LoVo (cell line): Measurements from ENCODE around the gene DENND11.

Experiments used
- DNase-seq: peaks from one replicate; pipeline ENCODE4 v3.0.0-alpha.2; 2016; ENCODE audit warnings: low spot score

Gene DENND11, protein sequence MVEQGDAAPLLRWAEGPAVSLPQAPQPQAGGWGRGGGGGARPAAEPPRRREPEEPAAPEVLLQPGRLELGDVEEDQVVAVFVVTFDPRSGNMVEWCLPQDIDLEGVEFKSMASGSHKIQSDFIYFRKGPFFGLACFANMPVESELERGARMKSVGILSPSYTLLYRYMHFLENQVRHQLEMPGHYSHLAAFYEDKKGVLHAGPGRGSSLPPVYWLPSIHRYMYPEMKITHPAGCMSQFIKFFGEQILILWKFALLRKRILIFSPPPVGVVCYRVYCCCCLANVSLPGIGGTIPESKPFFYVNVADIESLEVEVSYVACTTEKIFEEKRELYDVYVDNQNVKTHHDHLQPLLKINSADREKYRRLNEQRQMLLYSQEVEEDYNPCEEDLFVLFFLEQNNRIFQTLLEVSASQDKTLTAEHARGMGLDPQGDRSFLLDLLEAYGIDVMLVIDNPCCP

DNA sequence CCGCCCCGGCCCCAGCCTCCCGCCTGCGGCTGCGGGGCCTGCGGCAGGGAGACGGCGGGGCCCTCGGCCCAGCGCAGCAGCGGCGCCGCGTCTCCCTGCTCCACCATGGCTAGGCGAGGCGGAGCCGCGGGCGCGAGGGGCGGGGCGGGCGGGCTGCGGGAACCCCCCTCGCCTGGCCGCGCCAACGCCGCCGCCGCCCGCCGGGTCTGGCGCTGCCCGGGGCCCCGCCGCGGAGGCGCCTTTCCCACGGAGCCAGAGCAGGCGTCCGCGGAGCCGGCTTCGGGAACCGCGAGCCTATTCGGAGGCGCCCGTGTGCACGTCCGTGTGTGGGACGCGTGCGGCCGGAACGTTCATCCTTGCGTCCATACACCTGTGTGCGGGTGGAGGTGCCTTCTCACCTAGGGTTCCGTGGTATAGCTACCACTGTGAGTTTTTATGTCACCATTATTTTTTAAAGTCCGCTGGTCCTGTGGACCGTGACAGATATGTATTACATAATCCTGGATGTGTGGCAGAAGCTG lies at the start of gene DENND11:
TSS of gene DENND11 (minus strand) at position 120 of the 521 bp plus-strand sequence. CDS start at position 107, 13 bp downstream.
- DNase-seq, result peak; percentile 74

DNA sequence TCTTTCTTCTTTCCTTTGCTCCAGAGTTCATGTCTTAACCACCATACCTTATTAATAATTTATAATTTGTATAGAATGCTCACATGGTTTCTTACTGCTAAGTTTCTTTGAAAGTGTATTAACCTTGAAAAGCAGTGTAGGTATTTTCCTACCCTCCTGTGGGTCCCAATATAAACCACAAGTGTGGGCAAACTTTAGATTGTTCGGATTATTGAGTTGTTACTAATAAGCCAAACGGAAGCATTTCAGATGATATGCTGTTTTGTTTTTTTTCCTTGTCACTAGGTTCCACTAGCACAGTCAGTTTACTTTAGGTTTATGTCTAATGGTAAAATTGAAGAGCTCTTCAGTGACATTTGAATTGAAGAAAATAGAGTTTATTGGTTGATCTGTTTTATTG lies 46.4 kb upstream of the DENND11 start:
- no peak for DNase-seq

DNA sequence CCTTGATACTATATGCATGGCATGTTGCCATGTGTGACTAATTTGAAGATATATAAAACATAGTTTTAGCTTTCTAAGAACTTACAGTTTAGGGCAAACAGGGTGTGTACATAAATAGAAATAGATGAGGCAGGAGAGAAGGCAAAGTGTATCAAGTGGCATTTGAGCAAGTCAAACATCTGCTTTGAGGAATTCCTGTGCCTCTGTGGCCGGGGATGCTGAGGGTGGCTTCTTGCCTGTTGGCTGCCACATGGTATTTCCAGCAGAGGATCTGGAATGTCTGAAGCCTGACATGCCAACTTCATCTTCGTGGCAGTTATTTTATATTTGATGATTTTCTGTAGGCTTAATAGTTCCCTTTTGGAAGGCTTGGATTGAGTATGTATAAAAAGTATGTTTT lies 42.2 kb upstream of the DENND11 start:
- DNase-seq, result no peak

DNA sequence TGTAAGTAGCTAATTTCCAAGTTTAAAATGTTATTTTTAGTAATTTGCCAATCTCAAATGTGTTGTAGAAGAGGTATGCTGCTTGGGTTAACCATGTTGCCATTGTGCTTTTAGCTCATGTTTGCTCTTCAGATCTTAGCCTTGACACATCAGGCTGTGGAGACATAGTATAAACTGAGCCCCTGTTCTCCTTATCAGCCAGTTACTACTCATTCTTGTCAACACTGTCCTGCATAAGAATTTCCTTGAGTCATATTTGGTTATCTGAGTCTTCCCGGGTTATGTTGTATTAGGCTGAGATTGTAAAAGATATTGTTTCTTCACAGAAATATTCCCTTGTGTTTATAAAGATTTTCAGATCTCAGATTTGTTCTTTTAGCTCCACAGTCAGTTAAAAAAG lies 40.3 kb upstream of the DENND11 start:
- no peak for DNase-seq

DNA sequence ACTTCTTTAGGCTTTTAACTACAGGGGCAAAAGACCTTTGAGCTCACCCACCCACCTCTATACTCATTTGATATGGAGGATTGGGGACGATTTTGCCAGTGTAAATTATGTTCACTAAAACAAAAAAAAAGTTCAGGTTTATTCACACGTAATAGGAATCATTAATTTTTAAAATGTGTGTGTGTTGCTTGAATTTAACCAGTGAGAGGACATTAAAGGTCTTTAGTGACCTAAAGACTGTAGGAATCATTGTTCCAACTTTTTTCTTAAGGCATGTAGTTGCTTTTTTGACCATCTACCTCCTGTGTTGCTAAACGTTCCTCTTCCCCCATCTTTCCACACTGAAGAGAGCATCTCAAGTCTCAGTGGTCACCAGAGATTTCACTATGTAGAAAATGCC lies 37.3 kb upstream of the DENND11 start:
- no peak for DNase-seq

DNA sequence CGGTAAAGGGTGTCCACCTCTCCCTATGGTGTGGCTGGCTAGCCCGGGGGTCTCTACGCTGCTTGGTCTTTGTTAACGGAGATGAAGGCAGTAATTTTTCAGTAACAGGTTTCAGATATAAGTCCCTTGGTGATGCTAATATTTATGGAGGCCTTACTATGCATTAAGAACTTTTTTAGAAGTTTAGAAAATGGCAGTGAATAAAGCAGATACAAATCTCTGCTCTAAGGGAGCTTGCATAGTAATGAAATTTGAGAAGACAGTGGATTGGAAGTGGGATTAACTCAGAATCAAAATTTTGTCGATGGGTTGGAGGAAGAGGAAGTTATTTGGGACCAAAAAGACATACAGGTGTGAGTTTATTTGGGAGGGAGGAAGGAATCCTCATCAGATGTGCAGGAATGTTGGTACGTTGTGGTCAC lies 36.6 kb upstream of the DENND11 start:
- no peak for DNase-seq

DNA sequence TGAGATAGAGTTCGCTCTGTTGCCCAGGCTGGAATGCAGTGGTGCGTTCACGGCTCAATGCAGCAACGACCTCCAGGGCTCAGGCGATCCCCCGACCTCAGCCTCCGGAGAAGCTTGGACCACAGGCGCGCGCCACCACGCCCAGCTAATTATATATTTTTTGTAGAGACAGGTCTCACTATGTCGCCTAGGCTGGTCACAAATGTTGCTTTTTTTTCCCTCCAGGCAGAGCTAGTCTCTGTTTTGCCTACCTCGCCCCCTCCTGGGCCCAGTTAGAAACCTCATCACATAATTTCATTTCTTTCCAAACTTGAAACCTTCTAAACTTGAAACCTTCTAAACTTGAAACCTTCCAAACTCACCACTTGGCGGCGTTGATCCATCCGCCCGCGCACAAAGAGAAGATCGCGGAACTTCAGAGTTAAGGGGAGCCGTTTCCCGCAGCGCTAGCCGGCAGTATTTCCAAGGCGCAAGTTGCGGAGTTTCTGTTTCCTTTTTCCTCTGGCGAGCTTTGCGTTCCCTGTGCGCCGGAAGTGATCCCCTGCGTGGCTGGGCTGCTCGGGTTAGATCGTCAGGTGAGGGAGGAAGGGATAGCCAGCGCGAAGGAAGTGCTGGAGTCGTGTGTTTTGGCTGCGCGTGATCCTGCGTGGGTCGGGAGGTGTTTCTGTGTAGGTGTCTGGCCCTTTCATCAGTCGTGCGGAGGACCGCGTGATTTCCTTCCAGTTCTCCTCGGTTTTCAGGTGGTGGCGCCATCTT lies 36.0 kb upstream of the DENND11 start, which contains the start of gene SSBP1:
TSS of gene SSBP1 (plus strand) at position 523 of the 756 bp plus-strand sequence. CDS start 809 bp downstream, outside the sequence.
- DNase-seq, result peak; percentile 100

DNA sequence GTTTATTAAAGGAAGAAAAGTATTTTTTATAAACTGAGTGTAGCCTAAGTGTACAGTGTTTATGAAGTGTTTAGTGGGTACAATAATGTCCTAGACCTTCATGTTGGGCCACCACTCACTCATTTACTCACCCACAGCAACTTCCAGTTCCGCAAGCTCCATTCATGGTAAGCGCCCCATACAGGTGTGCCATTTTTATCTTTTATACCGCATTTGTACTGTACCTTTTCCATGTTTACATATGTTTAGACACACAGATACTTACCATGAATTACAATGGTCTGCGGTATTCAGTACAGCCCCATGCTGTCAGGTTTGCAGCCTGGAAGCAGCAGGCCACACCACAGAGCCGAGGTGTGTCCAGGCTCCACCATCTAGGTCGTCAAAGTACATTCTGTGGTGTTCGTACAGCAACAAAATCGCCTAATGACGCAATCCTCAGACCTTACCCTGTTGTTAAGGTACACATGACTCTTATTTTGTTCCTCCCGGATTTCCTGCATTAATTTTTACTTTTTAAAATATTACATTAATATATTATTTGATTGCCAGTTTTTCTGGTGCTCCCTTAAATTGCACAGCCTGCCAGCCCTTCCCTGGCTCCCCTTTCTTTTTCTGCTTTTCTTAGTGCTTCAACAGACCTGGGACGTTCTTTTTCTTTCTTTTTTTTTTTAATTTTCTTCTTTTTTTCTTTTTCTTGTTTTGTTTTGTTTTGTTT lies 35.3 kb upstream of the DENND11 start:
- DNase-seq, result peak; percentile 59

DNA sequence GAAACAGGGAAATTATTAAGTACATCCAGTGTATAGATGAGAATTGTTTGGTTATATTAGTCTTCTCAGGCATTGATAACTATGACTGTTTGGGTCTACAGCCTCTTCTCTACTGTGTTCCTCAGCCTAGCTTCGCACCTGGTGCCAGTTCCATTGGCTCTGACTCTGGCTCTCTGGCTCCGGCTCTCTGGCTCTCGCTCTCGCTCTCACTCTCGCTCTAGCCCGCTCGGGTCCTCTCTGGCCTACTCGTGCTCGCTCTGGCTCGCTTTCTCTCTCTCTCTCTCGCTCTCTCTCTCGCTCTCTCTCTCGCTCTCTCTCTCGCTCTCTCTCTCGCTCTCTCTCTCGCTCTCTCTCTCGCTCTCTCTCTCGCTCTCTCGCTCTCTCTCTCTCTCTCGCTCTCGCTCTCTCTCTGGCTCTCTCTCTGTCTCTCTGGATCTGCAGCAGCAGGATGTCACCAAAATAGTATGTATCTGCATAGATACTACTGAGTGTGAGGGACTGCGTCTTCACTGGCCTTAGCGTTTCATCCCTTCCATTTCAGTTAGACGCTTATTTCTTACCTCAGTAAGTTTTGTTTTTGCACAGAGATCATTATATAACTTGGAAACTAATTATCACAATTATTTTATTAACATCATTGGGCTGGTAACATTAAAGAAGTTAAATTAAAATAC lies 29.6 kb upstream of the DENND11 start:
- DNase-seq, result no peak

DNA sequence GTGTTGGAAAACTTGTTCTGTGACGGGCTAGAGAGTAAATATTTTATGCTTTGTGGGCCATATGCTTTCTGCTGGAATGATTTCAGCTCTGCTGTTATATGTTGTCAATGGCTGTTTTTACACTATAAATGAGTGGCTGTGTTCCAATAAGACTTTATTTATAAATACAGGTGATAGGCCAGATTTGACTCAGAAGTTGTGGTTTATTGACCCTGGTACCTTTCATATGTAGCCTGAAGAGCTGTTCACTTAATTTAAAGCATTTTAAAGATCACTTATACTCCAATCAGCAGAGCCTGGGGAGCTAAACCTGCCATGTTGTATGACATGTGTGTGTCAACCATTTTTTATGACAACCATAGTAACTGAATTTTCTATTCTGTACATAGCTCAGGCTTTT lies 27.1 kb upstream of the DENND11 start:
- no peak for DNase-seq

DNA sequence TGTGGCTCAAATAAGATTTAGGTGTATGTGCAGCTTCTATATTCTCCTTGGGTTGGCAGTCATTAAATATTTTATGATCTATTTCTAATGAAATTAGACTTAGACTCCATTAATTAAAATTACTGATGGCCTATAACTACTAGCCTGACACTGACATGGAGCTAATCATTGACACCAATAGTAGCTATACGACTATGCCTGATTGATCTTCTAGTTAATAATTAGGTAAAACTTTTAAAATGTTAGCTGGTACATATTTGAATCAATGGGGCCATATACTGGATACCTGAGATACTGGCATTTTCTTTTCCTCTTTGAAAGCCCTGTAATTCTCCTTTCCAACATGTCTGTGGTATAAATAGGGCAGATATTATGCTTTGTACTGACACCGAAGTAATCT lies 20.6 kb upstream of the DENND11 start:
- DNase-seq, result no peak

DNA sequence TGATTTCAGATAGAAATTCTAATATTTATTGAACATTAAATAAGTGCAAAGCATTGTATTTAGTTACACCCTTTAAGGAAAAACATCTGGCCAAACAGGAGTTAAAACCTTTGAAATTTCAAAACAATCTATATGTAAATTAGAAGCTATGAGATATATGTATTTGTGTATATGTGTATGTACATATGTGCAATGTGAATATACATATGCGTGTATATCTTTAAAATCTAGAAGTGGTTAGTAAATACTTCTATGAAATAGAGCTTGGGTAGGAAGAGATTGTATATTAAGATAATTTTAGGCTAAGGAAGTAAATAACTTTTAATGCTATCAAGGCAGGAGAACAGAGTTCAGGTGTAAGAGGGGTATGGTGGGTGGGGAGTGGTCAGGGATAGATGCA lies 15.5 kb upstream of the DENND11 start:
- DNase-seq, result no peak

DNA sequence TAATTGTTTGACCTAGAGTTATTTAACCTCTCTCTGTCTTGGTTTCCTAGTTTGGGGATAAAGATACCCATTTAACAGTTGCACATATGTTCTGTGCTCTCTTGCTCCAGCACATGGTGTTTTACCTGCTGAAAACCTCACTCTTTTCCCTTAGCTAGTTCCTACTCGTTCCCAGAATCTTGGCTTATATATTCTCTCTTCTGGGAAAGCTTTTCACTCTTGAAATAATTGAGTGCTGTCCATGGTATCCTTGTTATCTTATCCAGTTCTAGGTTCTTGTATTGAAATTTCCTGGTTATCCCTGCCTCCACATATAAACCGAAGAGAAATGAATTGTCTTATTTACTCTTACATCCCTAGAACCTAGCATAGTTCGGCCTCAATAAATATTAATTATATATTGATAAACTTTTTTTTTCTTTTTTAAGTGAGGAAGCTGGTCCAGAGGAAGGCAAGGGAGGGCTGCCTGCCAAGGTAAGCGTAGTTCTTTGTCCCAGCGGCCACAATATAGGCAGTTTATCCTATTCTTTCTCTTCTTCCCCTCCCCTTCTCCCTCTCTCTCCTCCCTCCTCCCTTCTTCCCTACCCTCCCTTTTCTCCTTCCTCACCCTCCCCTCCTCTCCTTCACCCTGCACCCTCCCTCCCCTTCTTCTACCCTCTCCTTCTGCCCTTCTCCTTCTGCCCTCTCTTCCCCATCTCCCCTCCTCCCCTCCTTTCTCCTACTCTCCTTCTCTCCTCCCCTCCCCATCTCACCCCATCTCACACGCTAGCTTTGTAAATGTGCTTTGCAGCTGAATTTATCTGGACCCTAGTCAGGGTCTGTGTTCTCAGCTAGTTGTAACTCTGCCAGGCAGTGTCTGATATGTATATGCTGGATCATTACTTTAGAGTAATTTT lies 14.1 kb upstream of the DENND11 start:
- no peak for DNase-seq

DNA sequence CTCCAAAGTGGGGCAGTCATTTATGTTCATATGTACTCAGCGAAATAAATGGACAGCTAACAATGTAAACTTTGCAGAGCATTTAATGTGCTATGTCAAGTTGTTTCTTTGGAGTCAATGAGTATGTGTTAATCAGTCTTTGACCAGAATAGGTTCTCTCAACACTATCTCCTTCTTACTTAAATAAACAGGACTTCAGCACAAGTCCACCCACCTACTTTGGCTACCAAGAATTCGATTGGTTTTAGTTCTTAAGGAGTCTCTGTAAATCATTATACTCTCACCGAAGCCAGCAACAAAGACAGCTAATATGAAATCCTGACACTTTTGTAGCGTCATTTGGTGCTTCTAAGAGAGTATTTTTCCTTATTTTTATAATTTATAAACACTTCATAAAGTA lies 13.1 kb upstream of the DENND11 start:
- DNase-seq, result no peak

DNA sequence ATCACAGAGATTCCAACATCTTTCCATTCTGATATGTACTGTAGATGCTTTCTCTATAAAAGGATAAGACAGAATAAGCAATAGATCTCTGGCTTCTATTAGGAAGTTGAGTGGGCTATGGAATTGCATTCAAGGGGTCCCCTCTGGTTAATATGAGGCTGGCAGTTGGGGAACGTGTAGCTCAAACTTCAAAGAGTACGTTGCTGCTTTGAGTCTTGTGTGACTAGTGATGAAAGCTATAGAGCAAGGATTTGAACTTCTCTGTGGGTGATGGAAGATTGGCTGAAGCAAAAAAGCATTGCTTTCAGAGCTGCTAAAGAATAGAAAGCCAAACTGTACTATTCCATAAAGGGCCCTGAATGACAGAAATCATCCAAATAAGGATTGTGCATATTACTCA lies 12.6 kb upstream of the DENND11 start:
- no peak for DNase-seq

DNA sequence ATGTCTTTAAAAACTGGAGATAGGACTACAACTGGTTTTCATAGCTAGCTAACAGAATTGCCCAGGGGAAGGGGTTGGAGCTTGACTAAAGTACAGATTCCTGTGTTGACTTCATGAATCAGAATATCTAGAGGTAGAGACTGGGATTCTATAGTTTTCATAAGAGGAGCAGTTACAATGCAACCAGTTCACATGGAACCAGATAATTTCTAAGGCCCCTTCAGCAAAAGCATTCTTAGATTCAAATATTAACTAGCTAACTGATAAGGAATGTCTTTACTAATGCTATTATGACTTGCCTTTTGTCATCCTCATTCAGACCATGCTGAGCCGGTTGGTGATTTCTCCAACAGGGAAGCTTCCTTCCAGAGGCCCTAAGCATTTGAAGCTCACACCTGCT lies 11.9 kb upstream of the DENND11 start:
- DNase-seq, result no peak

DNA sequence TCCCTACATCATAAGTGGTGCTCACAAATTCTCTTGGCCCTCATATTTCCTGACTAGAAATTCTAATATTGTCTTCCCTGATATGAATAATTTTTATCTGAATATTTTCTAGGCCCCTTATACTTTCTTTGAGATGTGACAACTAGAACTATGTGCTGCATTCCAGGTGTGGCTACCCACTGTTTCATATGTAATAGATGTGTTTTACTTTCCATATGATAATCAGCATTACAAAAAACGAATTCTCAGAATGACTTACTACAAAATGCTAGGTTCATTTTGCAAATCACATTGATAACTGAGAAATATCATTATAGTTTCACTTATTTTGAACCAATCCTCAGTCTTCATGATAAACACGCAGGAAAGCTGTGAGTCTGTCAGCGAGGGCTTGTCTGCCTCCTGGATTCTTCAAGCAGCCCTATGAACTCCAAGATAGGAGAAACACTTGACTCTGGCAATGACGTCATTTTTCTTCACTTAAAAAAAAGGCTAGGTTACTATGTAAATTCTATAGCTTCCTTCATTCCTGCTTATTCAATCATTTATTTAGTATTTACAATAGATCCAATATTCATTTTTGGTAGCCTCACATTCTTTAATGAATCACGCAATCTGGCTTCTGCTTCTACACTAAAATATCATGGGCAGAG lies 10.8 kb upstream of the DENND11 start:
- no peak for DNase-seq

DNA sequence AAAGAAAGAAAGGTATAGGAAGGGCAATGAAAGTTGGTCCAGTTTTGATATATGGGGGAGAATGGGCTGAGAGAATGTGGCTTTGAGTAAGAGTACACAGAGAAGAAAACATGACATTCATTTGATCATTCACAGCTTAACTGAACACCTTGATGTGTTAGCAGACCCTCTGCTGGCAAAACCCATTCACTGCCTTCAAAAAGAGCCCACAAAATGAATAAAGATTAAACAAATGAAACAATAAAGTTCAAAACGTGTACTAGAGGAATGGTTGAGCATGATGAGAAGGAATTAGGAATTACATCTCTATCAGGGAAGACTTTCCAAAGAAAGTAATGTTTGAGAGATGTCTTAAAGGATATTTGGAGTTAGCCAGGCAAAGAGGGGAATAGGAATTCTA lies 8.3 kb upstream of the DENND11 start:
- no peak for DNase-seq

DNA sequence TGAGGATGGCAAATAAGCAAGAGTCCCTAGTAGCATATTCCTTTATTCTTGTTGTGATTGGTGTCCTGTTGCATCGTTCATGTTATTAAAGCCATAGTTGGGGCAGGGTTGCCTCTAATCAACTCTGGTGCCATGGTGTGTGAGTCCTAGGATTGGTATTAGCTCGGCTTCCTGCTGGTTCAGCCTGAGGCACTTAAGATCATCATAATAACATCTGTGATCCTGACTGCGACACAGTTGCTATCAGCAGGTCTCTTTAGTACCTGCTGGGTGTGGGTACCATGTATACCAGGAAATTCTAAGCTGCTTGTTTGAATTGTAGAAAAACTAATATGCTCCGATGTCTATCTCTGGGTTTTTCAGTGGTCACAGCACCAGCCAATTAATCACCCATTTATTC lies 7.8 kb upstream of the DENND11 start:
- DNase-seq, result no peak

DNA sequence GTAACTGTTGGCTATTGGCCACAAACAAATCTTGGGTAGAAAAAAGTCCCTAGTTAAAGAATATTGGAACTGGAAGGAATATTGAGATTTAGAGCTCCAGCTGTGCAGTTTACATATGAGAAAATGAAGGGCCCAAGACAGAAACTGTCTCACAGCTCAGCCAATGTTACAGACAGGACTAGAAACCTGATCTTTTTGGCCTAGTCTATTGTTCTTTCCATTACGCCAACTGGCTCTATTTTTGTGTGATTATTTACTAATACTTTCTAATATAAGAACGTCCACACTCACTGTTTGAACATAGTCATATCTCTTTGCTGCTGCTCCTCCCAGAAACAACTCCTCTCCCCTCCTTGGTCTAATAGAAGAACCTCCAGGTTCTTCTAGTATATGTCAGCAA lies 7.4 kb upstream of the DENND11 start:
- no peak for DNase-seq
